NCI-H1436 (cell line): ENCODE measurements around the gene CTBP2.
A peak's percentile ranks its signal among the peaks of the same experiment; 100 is the strongest.

Source experiments
- DNase-seq: peaks from one replicate; lab custom pipeline; 2025; lab: John Stamatoyannopoulos, UW

Gene CTBP2

DNA sequence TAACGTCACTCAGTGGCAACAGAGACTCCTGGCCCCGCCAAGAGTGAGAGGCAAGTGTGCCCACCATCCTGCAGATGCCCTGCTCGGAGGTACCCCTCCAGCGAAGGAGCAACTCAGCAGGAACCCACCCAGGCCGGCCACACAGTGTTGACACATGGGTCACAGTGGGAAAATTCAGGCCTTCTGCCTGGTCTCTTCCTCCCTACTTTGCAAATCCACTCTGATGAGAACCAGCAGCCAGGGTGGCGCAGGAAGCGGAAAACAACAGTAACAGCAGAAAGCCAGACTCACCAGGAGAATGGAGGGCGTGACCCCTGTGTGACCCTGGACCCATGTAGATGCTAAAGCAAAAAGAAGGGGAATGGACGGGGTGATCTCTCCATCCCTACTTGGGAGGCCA, 53.8 kb downstream of the CTBP2 start:
- DNase-seq, result no peak

DNA sequence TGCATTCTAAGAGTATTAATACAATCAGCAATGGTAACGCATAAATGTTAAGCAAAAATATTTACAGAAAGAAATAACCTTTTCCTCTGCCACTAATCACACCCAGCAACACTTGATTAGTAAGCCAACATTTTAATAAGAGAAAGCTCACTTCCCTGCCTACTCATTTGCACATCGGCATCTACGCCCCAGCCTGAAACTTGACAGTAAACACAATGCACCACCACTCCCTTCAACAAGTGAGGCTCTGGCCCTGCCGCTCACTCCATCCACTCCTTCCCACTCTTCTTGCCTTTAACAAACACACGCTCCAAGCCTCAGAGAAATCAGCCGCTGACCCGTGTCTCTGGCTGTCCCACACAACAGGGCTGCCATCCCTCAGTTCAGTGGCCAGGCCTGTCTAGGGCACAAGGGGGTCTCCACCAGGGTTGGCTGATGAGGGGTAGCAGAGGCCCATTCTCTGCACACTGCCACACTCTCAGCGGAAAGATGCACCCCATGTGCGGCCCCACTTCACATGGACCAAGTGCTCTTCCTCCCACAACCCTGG, 54.6 kb downstream of the CTBP2 start:
- DNase-seq, result no peak

DNA sequence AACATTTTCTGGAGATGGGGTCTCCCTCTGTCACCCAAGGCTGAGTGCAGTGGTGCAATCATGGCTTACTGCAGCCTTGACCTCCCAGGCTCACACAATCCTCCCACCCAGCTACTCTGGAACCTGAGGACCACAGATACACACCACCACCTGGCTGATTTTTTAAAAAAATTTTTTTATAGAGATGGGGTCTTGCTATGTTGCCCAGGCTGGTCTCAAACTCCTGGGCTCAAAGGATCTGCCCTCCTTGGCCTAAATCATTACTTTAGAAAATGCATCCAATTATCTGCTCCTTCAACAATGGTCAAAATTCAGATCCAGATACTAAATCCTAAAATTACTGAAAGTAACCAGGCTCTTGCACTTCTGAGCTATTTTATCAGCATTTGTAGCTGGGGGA, 55.2 kb downstream of the CTBP2 start:
- no peak for DNase-seq

DNA sequence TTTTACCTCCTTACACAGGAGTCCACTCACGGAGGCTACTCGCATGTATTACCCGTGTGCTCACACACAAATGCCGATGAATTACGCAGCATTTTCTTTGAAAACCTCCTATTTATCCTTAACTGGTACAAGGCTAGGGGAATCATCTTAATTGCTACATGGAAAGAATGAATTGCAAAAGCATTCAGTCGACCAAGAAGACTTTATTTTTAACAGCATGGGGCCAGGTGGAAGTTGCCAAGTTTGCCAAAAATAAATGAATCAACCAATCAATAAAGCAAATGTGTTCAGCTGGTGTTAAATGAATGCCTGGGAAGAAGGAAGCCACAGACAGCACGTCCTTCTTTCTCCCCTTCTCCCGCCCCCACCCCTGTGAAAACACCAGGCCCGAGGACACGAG, 55.8 kb downstream of the CTBP2 start:
- no peak for DNase-seq

DNA sequence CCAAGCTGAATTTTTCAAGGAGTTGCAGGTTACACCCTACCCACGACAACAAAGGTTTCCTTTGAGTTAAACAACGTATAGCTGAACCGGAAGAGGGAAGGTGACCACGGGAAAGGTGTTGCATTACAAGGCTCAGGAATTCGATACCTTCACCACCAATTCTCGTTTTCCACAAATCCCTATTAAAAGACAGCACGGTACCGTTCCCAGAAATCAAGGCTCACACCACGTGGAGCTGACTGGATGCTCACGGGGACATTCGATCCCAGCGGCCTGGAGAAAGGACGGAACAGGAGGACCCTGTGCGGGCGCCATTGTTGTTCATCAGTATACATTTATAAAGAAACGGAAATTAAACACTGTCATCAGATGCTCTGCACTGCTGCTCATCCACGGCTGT, 56.4 kb downstream of the CTBP2 start:
- no peak for DNase-seq

DNA sequence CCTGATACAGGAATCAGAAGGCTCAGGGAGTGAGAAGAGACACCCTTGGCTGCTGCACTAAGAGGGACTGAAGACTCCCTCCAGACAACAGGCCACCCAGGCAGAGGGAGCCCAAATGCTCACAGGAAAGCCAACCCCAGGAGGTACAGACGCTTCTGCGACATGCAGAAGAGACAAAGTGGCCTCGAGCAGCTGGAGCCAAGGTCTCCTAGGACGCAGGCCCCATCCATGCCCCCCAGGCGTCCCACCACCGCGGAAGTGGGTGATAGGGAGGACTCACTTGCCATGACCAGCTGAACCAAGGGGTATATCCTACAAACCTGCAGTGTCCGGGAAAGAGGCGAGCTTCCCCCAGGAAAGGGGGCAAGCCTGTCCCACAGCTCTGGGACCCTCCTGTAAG, 56.9 kb downstream of the CTBP2 start:
- no peak for DNase-seq

DNA sequence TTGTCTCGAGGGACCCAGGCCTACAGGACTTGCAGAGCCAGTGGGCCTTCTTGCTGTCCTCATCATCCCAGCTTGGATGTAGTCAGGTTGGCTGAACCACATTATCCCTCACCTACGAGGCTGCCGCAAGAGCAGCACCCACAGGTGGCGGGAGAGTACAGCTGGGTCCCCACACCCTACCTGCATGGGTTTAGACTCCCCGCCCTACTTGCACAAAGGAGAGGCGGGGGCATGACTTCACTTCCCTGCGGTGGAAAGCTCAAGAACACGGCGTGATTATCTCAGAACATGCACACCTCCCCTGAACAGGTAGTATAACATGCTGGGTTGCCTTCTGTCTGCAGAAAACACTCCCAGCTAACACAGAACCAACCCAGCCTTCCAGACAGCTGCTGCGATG, 57.5 kb downstream of the CTBP2 start:
- DNase-seq, result peak; percentile 30

DNA sequence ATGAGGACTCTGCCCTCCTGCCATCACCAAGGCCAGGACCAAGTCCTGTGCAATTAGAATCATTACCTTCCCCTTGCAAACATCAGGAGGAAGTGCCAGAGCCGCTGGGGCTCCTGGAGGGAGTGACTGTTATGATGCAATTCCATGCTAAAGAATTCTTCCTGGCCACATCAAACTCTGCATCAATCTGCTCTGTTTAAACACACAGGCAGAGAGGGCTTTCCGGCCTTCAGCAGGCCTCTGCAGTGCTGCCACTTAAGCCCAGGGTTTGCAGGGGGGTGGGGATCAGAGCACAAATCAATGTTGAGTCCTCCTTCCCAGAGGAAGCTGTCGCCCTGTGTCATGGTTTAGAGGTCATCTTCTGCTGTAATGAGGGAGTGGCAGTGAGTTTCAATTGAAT, 58.1 kb downstream of the CTBP2 start:
- DNase-seq, result no peak

DNA sequence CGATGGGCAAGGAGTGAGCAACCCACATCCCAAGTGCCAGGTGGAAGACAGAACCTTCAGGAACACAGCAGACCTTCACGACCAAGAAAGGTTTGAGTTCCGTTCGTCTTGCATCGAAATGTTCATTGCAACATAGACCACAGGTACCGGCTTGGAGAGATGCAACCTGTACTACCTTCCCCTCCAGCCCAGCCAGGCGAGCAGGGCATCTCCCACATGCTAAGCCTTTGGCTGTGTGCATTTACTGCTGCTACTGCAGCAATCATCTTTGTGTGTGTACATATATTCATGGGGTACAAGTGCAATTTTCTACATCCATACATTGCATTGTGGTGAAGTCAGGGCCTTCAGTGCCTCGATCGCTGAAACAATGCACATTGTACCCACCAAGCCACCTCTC, 58.8 kb downstream of the CTBP2 start:
- no peak for DNase-seq

DNA sequence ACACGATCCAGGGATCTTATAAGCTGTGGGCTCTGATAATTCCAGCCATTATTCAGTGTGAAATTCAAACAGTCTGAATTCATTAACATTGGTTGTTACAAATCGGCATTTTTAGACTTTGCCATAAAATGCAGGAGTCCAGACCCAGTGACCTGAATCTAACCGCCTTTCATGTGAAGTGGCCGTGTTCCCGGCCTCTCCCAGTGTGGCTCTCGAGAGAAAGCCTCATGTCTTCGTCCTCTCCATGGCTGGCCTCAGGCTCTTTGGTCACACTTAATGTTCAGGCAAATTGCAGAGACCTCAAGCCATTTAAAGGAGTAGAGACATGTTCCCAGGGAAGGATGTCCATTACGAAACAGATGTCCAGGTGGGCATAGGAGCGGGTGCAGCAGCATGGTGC, 59.3 kb downstream of the CTBP2 start:
- DNase-seq, result no peak

DNA sequence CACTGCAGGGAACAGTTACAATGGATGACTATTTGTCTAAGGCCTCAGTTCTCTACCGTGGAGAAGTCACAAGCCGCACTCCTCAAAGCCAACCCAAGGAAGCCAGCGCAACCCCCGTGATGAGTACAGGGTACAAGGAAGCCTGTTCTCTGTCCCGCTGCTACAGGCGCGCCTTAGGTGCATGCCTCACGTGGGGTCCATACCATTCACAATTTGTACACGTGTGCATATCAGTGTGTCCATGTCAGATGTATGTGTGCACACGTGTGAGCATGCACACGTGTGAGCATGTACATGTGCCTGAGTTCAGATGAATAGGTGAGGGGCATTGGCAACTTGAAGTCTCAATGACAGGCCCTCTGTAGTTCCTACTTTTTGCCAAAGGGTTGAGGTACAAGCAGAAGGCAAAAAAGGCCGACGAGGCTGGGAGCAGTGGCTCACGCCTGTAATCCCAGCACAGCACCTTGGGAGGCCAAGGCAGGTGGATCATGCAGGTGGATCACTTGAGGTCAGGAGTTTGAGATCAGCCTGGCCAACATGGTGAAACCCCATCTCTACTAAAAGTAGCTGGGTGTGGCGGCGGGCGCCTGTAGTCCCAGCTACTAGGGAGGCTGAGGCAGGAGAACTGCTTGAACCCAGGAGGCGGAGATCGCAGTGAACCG, 62.8 kb downstream of the CTBP2 start:
- no peak for DNase-seq

DNA sequence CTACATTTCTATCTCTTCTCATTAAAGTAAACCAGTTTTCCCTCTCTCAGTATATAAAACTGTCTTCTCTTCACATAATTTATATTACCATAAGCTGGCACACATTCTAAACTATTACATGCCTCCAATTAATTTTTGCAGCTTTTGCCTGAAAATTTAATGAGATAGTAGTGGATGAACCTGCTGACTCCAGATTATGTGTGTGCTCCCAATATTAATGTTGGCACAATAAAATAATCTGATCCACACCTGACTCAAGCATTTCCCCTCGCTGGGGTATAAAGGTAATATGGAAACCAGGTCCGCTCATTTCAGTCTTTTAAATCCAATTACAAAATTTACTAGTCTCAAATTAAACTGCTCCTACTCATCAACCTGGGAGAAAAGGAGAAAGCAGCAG, 63.4 kb downstream of the CTBP2 start:
- no peak for DNase-seq

DNA sequence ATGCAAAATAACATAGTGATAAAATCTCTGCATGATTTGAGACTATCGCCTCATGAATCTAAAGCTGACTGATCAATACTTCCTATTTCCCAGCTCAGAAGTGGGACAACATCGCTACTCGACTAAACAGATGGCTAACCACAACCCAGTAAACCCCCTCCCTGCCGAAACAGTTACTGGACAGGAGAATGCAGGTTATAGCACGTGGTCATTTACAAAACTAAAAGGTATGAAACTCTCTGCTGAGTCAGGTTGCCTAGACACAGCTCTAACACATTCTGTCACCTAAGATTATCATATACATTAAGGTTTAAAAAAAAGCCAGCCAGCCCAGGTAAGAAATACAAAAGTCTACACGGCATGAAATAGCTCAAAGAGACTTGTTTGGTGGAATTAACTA, 64.0 kb downstream of the CTBP2 start:
- no peak for DNase-seq

DNA sequence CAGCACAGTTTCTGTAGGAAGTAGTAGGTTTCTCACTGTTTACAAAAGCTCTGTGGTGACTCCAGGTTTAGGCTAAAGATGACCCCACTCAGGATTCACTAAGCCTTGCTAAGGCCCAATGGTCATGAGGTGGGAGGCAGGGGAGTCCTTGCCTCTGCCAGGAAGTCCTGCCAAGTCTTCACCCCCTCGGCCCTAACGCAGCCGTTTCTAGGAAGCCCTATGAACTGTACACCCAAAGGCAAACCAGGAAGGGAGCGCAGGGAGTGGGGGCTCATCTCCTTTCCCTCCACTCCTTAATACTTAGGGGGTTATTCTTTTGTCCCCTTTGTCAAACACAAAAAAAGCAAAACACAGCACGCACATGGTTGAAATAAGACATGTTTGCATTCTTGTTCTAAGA, 64.6 kb downstream of the CTBP2 start:
- no peak for DNase-seq

DNA sequence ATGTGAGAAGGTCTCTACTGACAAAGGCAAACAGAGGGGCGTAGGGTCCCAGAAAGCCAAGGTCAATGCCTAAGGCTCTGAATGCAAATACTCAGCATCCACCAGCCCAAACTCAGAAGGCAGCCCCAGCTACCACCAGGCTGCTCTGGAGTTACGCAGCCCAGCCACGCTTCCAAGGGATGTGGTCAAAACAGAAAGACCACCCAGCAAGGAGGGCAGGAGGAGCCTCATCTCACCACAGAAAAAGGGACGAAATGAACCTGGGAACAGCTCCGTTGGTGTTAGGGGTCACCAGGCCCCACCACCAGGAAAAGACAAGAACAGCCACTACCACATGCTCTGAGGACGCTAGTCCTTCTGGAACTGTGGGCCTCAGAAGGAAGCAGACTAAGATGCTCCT, 65.1 kb downstream of the CTBP2 start:
- DNase-seq, result no peak

DNA sequence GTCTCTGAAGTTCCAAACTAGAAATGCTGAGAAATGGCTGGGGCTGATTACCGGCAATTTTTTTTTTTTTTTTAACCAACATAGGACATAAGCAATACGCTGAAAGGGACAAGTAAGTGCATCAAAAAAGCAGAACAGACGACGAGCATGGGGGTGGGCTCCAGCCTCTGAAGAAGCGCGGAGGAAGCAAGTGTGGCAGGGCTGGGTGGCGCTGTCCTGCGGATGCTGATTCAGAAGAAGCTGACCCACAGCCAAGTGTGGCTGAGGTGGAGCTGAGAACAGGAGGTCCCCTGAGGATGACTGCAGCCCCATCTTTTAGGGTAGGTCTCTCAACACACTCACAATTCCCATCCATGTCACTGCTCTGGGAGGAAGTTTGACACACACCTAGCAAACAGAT, 65.6 kb downstream of the CTBP2 start:
- DNase-seq, result no peak

DNA sequence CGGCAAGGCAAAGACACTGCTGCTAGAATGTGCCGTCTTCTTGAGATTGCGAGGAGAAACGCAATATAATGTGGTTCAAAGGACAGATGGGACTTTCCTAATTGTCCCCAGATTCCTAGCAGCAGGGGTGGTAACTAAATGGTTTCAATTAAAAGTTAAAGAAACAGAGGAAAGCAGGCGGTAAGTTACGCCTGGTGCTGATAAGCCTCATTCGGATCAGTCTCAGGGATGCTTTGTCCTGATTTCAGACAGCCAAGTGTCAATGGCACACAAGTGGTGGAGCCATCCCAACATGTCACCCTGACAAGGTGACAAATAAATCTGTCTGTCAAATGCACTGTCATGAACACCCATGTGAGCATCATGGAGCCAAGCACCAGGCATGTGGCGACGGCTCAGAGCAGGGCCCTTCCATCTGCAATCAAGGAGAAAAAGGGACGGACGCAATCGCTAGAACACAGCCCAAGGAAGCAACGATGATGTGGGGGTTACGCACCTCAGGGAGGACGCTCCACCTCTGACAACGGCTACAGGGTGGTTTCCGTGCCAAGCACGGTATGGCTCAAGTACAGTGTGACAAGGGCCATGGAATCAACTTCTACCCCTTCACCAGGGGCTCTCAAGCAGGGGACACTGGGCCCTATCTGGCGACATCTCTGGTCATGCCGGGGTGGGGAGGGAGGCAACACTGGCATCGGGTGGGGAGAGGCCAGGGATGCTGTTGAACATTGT, 66.2 kb downstream of the CTBP2 start:
- no peak for DNase-seq

DNA sequence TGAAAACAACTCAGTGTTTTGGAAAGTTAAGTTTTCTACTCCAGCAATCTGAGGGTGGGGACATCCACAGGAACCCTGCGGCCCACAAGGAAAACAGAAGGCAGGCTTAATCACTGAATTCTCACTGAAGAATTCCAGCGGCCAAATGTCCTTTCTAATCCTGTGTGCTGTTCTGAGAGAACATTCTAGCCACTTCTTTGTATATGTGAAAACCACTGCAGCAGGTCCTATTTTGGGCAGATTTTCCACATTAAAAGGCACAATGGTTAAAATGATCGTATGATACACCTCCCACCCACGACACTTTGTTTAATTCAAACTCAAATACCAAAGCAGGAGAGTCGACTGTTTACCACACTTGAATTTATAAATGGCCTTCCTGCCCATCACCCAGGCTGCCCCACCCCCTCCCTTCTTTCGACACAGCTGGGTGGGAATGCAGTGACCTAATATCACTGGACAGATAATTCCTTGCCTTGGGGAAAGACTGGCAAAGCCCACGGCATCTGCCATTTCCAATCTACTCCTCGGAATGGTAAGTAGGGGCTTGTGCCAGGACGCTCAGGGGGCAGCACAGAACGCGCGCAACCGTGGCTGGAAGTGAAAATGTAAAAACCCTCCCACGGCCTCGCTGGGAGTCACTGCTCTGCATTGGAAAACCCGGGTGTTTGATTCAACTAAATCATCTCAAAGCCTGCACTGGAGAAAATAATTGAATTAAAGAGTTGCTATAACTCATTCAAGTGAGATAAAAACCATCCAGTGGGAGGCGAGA, 67.0 kb downstream of the CTBP2 start:
- no peak for DNase-seq

DNA sequence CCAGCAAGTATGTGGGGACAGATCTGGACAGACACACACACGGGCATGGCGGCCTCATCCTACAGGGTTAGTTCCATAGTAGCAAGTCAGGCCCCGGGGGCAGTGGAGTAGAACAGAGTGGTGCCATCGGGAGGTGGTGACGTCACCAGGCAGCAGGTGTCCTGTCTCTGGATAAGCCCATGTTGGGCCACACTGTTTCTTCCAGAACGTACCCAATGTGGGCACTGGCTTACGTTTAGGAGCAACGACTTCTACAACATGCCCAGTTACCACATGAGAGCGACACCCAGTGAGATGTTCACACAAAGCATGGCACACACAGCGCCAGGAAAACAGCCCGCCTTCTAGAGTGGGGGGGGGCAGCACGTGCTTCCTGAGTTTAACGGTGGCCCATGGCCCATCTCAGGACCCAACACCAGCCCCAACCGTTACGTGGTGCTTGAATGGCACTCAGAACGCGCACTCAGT, 67.8 kb downstream of the CTBP2 start:
- no peak for DNase-seq

DNA sequence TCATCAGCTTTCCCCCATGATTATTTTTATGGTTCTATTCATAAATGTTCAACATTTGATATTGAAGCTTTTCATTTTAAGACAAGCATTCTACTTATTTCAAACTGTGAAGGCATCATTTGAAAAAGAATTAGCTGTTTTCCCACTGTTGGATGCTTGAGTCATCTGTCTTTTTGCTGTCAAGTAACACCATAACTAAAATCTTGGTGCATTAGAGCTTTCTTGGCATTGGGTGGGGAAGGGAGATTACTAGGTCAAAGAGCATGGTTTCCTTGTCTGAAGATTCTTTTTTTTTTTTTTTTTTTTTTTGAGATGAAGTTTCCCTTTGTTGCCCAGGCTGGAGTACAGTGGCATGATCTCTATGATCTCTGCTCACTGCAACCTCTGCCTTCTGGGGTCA, 68.5 kb downstream of the CTBP2 start:
- DNase-seq, result no peak

DNA sequence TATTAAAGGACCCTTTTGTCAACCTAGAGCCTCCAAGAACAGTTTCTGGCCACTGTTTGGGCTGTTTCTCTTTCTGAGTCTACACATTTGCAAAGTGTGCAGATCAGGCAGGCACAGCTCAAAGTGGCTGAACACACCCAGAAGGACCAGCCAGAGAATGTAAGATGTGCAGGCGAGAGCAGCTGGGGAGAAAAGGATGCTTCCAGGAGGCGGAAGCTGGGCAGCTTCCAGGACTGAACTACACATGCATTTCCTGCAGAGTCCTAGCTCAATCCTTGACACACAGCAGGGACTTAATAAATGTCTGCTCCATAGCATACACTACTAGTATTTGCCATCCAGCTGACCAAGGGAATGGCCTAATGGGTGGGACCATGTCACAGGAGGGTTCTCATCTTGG, 70.9 kb downstream of the CTBP2 start:
- DNase-seq, result no peak

DNA sequence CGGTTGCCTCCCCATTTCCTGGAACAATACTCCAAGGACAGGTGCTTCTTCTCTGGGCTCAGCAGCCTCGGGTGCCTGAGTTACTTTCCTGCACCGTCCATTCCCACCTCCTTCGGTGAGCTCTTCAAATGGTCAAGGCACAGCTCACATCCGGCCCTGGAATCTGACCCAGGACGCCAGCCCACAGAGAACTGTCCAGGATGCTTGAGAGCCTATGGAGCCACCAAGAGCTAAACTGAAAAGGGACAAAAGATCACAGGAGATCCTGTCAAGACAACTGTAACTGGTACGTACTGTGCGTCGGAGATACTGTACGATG, 72.5 kb downstream of the CTBP2 start:
- no peak for DNase-seq
